Coronary artery (tissue), 2 donors: ENCODE measurements around the gene NR1H4.

Experiments
- DNase-seq: peaks from one replicate; pipeline ENCODE4 v3.0.0-alpha.2; 2017; ENCODE audit warnings: low spot score
- H3K27ac ChIP-seq, 2 donors: fragments of 200-600 bp; sonication (generic); one replicate each; pipeline ENCODE4 v1.5.1; 2016 to 2019
- H3K4me3 ChIP-seq: fragments of 200-600 bp; sonication (generic); 2 replicates; pipeline ENCODE4 v1.5.1; 2016; ENCODE audit warnings: mild to moderate bottlenecking, moderate library complexity
- CTCF ChIP-seq: fragments of 200-600 bp; sonication (generic); IDR thresholded peaks from one replicate; pipeline ENCODE4 v1.5.1; 2019; ENCODE audit warnings: antibody characterized with exemption

NR1H4 gene

GRCh38 chr12:100574187-100575074 is 100.8 kb downstream of the NR1H4 start:
- no peak for DNase-seq
- H3K27ac ChIP-seq: peak overlapping the region; percentile 10 to 70
- no peak for TF ChIP-seq CTCF
- peak overlapping the region; percentile 72 for H3K4me3 ChIP-seq

- H3K27ac ChIP-seq: no peak overlapping the region
- DNase-seq: no peak
- TF ChIP-seq CTCF: no peak
- H3K4me3 ChIP-seq: no peak overlapping the region
Observed at GRCh38 chr12:100576331-100577036, 102.8 kb downstream of the NR1H4 start.

GRCh38 chr12:100578923-100579322 is 105.3 kb downstream of the NR1H4 start:
- no peak overlapping the region for H3K4me3 ChIP-seq
- TF ChIP-seq CTCF: no peak
- H3K27ac ChIP-seq: no peak overlapping the region
- no peak for DNase-seq

- Histone ChIP-seq H3K27ac (no peak overlapping the region), H3K4me3 (no peak overlapping the region)
- TF ChIP-seq CTCF: no peak
- DNase-seq: no peak
Observed at GRCh38 chr12:100579844-100580243, 106.2 kb downstream of the NR1H4 start.

- Histone ChIP-seq H3K27ac (no peak overlapping the region), H3K4me3 (no peak overlapping the region)
- DNase-seq: no peak
- no peak for TF ChIP-seq CTCF
Observed at GRCh38 chr12:100584256-100584655, 110.6 kb downstream of the NR1H4 start.

GRCh38 chr12:100591979-100592378 is 118.3 kb downstream of the NR1H4 start:
- no peak for DNase-seq
- no peak for TF ChIP-seq CTCF
- Histone ChIP-seq H3K4me3 (no peak overlapping the region), H3K27ac (no peak overlapping the region)
